LHCN-M2 (cell line): ENCODE results near the gene TPGS1. TPM values are rescaled to one million over a fixed set of nuclear protein-coding genes. Genes with fewer than 3 reads are reported as not detected.

Source experiments
- DNase-seq: peaks from one replicate; pipeline ENCODE4 v3.0.0-alpha.2; 2012; ENCODE audit warnings: low read depth
- total RNA-seq: library from RNA; depleted of rRNA; stranded (reverse); fragments of >200 nt; gene quantifications from 2 replicates; pipeline ENCODE4 v1.2.3, GENCODE V29; 2014

Gene TPGS1
- total RNA-seq, 1 experiment from 2014 or later, result 84.8 TPM

DNA sequence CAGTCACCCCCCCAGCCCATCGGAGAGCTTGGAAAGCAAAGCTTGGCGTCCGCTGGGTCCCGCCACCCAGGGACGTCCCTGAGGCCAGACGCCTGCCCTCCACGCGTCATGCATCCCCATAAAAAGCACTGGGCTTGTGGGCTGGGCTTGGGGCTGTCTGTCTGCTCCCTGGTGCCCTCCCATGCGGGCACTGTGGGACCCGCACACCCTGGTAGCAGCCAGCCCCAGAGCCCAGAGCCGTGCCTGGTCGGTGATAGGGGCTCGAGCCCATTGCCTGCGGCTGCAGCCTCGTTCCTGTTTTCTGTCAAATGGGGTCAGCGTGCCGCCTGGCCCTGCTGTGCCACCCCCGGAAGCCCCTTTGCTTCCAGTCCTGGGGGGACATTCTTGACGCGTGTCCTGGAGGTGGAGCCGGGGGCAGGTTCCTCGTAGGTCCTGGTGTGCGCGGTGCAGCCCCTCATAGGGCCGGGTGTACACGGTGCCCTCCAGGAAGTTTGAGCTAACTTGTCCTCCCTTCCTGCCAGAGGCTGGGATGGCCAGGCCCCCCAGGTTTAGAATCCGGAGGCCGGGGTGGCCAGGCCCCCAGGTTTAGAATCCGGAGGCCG, 32.2 kb downstream of the TPGS1 start:
- no peak for DNase-seq

DNA sequence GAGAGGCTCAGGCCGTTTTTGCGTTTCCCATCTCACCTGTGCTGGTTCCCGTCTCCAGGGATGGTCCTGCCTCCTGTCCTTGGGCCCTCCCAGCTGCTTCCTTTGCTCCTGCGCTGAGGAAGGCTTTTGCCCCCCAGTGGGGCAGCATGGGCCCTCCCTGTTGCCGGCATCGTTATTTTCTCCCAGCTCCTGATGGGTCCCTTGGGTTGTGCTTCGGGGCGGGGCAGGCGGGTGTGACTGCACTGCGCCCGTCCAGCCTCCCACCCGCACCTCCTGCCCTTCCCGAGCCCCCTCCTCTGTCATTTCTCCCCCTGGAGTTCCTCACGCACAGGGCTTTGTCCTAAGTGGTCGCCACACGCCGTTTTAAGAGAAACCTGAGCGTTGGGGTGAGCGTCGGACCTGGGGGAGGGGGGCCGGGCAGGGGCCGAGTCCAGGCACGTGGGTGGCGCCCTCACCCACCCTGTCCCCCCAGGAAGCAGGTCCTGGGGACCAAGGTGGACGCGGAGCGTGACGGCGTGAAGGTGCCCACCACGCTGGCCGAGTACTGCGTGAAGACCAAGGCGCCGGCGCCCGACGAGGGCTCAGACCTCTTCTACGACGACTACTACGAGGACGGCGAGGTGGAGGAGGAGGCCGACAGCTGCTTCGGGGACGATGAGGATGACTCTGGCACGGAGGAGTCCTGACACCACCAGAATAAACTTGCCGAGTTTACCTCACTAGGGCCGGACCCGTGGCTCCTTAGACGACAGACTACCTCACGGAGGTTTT, 33.8 kb downstream of the TPGS1 start:
- no peak for DNase-seq

DNA sequence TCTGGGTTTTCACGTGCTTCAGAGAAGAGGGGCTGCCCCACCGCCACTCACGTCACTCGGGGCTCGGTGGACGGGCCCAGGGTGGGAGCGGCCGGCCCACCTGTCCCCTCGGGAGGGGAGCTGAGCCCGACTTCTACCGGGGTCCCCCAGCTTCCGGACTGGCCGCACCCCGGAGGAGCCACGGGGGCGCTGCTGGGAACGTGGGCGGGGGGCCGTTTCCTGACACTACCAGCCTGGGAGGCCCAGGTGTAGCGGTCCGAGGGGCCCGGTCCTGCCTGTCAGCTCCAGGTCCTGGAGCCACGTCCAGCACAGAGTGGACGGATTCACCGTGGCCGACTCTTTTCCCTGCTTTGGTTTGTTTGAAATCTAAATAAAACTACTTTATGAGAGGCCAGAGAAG, 34.4 kb downstream of the TPGS1 start:
- DNase-seq, result no peak

DNA sequence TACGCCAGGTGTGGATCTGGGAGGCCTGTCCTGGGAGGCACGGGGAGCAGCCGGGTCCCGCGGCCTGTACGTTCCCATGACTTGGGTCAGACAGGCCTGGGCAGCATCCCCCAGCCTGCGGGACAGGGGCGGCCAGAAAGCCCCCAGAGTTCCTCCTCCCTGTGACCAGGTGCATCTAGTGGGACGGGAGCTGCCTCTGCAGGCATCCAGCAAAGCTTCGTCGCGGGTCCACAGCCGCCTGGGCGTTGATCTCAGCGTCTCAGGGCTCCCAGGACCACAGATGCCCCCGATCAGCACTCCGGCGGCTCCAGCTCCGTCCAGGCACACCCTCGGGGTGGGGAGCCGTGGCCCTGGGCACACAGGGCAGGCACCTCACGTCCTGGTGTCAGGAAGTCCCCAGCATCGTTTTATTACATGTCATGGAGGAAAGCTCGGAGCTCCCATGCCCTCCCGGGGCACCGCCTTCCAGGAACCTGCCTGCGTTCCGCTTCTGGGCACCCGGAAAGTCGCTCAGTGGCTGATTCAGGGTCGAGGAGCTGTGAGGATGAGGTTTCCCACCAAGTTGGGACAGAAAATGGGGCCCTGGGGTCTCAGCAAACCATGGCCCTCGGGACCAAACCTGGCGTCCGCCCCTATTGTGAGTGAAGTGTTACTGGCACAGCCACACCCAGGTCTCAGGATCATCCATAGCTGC, 35.0 kb downstream of the TPGS1 start:
- DNase-seq, result no peak

DNA sequence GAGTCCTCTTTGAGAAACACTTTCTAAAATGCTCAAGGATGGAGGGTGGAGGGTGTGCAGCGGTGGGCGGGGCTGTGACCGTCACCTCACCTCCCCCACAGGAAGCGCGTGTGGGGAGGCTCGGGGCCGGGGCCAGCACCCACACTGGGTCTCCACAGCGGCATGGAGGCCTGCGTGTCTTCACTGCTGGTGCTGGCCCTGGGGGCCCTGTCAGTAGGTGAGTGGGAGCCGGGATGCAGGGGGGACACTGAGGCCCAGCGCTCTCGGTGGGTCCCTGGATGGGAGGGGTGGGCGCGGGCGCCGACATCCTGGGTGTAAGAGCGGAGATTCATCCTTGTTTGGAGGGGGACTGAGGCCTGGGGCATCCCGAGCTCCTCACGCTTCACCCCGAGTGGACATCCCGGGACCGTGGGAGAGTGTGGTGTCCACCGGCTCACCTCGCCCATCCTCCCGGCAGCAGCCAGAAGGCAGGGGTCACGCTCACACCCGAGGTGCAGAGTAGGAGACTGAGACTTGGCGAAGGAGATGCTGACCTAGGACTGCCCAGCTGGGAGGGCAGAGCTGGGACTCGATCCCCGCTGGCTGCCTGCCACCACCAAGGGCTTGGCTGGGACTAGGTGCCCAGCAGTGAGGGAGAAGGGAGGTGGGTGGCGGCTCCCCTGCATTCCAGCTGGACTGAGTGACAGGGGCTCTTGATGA, 36.8 kb downstream of the TPGS1 start, which contains the start of gene GZMM:
TSS of gene GZMM (plus strand) at position 144 of the 699 bp plus-strand sequence. CDS start at position 163, 19 bp downstream.
- no peak for DNase-seq

DNA sequence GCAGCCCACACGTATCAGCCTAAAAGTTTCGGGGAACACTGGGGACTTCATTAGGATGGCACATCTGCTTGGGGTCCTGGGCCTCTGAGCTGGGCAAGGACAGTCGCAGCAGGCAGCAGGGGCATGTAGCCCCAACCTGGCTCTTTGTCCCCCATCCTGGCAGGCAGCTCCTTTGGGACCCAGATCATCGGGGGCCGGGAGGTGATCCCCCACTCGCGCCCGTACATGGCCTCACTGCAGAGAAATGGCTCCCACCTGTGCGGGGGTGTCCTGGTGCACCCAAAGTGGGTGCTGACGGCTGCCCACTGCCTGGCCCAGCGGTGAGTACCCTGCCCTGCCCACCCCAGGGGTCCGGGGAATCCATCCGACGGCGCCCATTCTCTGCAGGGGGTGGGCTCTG, 39.8 kb downstream of the TPGS1 start:
- DNase-seq, result no peak

DNA sequence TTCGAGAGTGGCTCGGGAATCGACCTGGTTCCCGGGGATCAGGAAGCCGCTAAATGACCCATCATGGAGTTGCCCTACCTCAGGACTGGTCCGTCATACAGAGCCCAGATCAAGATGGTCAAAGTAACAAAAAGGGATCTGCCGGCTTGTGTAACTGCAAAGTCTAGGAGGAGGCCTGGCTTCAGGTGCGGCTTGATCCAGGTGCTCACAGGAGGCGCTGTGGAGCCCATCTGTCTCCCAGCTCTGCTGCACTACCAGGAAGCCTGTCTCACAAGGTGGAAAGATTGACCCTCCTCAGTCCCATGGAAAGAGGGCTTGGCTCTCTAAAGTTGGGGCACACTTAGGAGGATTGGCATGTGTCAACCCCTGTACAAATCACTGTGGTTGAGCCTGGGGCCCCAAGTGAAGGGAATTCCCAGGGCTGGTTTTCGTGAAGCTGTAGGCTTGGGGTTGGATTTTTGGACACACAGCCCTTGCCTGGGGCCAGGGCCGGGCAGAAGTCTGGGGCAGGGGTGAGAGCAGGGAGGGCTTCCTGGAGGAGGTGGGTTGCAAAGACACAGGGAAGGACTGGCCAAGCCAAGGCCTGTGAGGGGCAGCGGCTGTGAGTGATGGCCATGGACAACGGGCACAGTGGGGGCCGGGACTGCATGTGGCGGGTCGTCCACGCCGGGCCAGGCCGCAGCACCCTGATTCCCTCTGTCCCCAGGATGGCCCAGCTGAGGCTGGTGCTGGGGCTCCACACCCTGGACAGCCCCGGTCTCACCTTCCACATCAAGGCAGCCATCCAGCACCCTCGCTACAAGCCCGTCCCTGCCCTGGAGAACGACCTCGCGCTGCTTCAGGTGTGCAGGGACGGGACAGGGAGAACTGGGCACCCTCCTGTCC, 40.8 kb downstream of the TPGS1 start:
- DNase-seq, result no peak

DNA sequence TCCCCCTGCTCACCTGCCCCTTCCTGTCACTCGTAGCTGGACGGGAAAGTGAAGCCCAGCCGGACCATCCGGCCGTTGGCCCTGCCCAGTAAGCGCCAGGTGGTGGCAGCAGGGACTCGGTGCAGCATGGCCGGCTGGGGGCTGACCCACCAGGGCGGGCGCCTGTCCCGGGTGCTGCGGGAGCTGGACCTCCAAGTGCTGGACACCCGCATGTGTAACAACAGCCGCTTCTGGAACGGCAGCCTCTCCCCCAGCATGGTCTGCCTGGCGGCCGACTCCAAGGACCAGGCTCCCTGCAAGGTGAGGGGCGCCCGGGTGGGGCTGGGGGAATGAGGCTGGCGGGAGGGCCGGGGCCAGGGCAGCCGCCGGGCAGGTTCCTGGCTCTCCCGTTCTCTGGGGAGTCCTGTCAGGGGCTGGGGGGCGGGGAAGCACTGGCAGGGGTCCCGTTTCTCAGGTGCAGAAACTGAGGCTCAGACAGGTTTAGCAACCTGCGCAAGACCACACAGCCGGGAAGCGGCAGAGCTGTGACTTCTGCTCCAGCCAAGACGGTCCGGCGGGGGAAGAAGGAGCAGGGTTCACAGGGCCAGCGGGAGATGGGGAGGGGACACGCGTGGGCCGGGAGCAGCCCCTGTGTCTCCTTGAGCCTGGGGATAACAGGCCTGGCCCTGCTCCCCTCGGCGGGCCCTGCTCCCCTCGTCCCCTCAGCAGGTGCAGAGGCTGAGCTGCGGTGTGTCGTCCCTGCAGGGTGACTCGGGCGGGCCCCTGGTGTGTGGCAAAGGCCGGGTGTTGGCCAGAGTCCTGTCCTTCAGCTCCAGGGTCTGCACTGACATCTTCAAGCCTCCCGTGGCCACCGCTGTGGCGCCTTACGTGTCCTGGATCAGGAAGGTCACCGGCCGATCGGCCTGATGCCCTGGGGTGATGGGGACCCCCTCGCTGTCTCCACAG, 41.9 kb downstream of the TPGS1 start:
- DNase-seq, result no peak

DNA sequence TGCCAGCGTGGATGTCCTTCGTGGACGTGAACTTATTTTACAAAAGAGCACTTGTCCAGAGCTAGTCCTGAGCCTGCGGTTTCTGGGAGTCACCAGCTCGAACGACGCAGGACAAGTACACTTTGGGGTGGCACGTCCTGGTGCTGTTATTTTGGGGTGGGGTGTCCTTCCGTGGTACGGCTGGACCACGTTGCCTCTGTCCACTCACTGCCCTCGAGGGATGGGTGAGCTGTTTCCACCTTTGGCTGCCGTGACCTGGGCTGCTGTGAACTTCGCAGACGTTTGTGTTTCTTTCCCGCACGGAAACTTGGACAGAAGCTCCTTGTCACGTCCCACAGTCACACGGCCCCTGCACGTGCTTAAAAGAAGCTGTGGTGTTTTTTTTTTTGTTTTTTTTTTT, 47.5 kb downstream of the TPGS1 start:
- DNase-seq, result no peak

DNA sequence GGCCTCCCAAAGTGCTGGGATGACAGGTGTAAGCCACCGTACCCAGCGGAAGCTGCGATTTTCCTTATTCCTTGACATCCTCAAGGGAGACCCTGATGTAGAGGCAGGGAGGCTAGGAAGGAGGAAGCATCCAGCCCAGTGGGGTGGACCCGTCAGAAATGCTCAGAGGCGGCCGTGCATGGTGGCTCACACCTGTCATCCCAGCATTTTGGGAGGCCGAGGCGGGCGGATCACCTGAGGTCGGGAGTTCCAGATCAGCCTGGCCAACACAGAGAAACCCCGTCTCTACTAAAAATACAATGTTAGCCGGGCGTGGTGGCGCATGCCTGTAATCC, 48.1 kb downstream of the TPGS1 start:
- no peak for DNase-seq

DNA sequence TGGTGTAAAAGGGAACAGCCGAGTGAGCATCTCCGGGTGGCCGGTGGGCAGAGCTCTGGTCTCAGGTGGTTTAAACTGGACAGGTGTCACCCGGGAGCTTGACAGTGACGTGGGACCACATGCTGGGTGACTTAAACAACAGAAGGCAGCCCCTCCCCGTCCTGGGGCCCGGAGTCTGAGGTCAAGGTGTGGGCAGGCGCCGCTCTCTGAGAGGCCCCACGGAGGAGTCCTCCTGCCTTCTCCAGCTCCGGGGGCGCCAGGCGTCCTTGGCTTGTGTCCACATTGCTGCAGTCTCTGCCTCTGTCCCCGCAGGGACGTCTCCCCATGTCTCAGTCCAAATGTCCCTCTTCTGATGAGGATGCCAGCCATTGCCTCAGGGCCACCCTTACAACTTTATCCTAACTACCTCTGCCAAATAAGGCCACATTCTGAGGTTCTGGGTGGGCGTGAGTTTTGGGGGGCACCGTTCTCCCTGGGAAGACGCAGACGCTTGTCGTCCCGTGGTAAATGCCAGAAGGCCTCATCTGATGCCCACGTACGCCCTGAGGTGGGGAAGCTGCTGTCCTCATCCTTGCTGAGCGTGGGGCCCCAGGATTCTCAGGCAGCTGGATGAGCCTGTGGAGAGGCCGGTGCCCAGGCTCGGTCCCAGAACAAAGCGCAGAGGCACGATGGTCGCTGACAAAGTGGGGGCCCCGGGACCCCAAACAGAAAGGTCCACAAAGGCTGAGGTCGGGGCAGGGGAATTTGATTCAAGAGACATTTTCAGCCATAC, 49.5 kb downstream of the TPGS1 start:
- DNase-seq, result no peak

DNA sequence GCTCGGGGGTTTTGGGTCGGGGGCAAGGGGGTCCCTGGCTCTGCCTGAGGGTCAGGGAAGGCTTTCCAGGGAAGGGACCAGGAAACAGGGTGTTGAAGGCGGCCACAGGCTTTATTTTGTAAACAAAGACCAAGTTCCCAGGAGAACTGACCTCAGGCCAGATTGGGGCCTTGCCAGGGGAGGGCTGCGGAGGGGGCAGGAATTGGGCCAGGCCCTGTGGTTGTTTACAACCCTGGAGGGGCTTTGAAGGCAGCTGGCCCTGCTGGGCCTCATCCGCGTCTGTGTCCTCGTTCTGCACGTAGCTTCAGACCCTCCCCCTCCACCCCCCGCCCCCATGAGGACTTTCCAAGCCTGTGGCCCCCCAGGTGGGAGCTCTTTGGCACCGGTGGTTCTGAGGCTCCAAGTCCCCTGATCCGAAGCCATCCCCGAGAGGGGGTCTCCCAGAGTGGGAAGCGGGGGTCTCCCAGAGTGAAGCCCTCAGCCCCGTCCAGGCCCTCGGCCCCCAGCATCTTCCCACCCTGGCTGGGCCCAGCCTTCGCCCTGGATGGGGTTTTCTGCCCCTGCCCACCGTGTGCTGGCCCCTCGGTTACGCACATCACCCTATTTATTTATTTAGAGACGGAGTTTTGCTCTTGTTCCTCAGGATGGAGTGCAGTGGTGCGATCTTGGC, 51.6 kb downstream of the TPGS1 start:
- DNase-seq, result no peak

DNA sequence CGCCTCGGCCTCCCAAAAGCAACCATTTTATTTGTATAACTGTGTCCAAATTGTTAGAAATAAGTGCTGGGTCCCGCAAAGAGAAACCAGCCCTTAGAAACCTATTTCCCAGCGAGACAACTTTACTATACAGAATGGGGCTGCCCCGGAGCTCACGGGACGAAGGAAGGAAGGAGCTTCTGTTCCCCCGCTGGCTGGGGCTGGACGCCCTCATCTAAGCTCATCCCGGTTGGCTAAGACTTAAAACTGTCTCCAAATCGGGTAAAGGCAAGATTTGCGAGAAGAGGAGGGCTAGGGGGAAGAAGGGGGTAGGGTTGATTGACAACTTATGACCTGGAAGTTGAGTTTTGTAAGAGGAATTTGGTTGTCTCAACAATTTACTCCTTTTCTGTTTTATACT, 52.8 kb downstream of the TPGS1 start:
- no peak for DNase-seq

DNA sequence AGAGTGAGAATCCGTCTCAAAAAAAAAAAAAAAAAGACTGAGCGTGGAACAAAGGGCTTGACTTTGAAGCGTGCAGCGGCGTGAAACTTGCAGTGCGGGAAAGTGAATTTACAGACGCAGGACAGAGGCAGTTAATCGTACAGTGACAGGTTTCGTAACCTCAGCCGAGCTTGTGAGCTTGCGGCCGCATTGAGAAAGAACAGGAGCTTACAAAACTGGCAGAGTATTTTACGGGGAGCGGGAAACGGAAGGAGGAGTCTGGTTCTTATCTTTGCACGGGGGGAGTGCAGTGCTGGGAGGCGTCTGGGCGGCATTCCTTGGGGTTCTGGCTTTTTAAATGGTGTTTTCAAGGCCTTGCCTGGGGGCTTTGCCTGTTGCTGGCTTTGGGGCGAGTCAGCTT, 59.1 kb downstream of the TPGS1 start:
- peak; percentile 11 for DNase-seq

DNA sequence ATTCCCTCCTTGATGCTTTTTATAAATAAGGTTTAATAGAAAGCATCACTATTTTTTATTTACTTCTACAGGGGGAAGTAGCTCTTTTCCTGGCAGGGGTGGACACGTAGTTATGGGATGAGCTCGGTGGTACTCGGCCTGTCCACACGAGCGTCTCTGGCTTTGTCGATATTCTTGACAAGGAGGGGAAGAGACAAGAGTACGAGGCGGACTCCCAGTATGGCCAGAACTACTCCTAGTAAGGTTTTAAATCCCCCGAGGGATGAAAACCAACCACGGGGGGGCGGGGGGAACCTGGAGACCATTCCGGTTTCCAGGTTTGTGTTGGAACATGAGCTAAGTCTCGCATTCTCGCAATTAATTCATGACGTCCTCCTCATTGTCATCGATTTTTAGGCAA, 59.5 kb downstream of the TPGS1 start:
- DNase-seq, result no peak

DNA sequence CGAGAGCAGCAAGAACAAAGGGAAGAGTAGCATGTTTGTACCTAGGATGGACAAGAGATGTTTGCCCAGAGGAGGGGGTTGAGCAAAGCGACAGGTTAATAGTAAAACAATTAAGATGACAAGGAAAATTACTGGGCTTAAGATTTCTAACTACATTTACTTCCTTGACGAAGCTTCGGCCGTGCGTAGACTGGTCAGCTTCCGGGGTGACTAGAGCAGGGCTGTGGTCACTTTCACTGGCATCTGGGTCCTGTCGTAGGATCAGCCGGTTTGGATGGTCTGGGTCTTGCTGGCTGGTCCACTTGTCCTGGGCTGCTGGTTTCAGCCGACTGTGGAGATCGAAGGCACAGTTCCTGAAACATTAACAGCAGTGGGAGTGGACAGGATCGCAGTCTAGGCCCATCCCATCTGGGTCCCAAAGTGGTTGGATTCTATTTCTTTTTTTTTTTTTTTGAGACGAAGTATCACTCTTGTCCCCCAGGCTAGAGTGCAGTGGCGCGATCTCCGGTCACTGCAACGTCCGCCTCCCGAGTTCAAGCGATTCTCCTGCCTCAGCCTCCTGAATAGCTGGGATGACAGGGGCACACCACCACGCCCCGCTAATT, 60.1 kb downstream of the TPGS1 start:
- no peak for DNase-seq
